Measurements from ENCODE around the gene PROM1.

GRCh38 chr4:15936495-15936894 lies 147.3 kb downstream of the PROM1 start:
- TF ChIP-seq EZH2 (IDR thresholded peaks at IDR 0.05) (no peak), POLR2AphosphoS5 (IDR thresholded peaks at IDR 0.05; ENCODE audit: borderline replicate concordance, low read depth, low read length) (no peak)
